ENCODE results near the gene SPEG. TPM values are rescaled to one million over a fixed set of nuclear protein-coding genes. Genes with fewer than 3 reads are reported as not detected.

Gene SPEG
- total RNA-seq, 3 donors from 2014 or later (not counting 1 experiment from before 2014, with no cell fraction given) = 0.35 to 1.5 (median 1.2) TPM

DNA sequence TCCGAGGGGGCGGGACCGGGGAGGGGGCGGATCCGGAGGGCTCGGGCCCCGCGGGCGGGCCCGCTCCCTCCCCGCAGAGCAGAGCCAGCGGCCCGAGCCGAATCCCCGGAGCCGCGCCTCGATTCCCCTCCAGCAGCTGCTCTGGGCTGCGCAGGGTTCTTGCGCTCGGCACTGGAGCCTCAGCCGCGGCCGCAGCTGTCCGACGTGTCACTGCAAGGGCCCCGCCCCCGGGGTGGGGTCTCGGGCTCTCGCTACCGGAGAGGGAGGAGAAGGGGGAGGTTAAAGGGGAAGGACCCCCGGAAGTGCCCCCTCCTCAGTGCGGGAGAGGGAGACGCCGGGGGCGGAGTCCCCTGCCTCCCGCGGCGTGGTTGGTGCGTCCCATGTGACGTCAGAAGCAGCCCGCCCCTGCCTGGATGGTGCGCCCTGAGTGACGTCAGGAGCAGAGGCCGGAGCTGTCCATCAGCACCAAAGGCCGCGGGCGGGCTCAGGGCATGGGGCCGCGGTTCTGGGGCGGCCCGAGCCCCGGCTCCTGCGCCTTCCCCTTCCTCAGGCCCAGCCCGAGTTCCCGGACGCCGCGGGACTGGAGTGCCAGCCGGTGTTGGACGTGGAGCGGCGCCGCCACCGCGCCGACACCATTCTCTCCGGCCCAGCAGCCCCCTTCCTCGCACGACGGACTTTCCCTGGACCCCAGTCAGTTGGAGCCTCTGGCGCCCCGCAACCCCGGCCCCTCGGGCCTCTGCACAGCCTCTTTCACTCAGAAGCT is 109.1 kb downstream of the SPEG start, which contains the start of the genes CHPF and TMEM198:
Gene CHPF, minus strand, starts transcription at position 214 of the 763 bp plus-strand sequence. CDS start 271 bp downstream, outside the sequence.
Gene TMEM198, plus strand, starts transcription at position 433 of the 763 bp plus-strand sequence. CDS start 700 bp downstream, outside the sequence.
- Mint-ChIP-seq H3K4me1 (peaks cover 30 to 31% of the 10 kb centered on the region in 2 donors), H3K4me3 (peak within 1 kb of the TSS; percentile 90), H3K36me3 (no peaks in the 10 kb centered on the region), H3K27ac (peak within 1 kb of the TSS; percentile 84 to 85), H3K27me3 (ENCODE audit: low read depth in 2 of 2) (peaks cover 6 to 25% of the 10 kb centered on the region in 2 donors), H3K9me3 (no peaks in the 10 kb centered on the region)
- H3K27ac ChIP-seq (ENCODE audit: low read length) = peak within 1 kb of the TSS; percentile 86
- under 1% methylated on average over 75 of the region's 75 CpGs for WGBS (ENCODE audit: insufficient coverage)
- intact Hi-C loops (cut with micrococcal nuclease) = loop anchor here (1.0 kb wide), 1 partner anchor 9 kb away; no protein-coding TSS in a partner anchor
- ATAC-seq (peak; percentile 79 to 91 (median 83)), DNase-seq (peak; percentile 89 to 95)
- TF ChIP-seq, protein P1, sequence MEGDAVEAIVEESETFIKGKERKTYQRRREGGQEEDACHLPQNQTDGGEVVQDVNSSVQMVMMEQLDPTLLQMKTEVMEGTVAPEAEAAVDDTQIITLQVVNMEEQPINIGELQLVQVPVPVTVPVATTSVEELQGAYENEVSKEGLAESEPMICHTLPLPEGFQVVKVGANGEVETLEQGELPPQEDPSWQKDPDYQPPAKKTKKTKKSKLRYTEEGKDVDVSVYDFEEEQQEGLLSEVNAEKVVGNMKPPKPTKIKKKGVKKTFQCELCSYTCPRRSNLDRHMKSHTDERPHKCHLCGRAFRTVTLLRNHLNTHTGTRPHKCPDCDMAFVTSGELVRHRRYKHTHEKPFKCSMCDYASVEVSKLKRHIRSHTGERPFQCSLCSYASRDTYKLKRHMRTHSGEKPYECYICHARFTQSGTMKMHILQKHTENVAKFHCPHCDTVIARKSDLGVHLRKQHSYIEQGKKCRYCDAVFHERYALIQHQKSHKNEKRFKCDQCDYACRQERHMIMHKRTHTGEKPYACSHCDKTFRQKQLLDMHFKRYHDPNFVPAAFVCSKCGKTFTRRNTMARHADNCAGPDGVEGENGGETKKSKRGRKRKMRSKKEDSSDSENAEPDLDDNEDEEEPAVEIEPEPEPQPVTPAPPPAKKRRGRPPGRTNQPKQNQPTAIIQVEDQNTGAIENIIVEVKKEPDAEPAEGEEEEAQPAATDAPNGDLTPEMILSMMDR (IDR thresholded peaks at IDR 0.05) = no peak
- peak within 1 kb of the TSS; percentile 64 for H3K4me3 ChIP-seq (ENCODE audit: low read length)
- H3K27me3 ChIP-seq (ENCODE audit: control insufficient read depth, insufficient read depth, low read length) = no peaks in the 10 kb centered on the region
- H3K9me3 ChIP-seq (ENCODE audit: control insufficient read depth, insufficient read depth, low read length) = no peaks in the 10 kb centered on the region
- H3K36me3 ChIP-seq (ENCODE audit: control insufficient read depth, insufficient read depth, low read length) = no peaks in the 10 kb centered on the region
- peaks cover 29% of the 10 kb centered on the region for H3K4me1 ChIP-seq (ENCODE audit: control insufficient read depth, insufficient read depth, low read length)

DNA sequence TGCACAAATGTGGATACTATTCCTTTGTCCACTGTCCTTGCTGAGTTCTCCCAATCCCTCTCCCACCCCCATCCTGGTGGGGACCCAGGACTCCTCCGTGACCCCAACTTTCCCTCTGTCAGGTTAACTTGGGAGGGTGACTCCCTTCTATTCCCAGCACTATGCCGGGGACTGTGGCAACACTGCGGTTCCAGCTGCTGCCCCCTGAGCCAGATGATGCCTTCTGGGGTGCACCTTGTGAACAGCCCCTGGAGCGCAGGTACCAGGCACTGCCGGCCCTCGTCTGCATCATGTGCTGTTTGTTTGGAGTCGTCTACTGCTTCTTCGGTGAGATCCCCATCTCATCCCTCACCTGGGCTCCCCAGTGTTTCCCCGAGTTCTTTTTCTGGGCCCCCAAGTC is 109.9 kb downstream of the SPEG start:
- H3K27me3 ChIP-seq (ENCODE audit: control insufficient read depth, insufficient read depth, low read length) = no peaks in the 10 kb centered on the region

DNA sequence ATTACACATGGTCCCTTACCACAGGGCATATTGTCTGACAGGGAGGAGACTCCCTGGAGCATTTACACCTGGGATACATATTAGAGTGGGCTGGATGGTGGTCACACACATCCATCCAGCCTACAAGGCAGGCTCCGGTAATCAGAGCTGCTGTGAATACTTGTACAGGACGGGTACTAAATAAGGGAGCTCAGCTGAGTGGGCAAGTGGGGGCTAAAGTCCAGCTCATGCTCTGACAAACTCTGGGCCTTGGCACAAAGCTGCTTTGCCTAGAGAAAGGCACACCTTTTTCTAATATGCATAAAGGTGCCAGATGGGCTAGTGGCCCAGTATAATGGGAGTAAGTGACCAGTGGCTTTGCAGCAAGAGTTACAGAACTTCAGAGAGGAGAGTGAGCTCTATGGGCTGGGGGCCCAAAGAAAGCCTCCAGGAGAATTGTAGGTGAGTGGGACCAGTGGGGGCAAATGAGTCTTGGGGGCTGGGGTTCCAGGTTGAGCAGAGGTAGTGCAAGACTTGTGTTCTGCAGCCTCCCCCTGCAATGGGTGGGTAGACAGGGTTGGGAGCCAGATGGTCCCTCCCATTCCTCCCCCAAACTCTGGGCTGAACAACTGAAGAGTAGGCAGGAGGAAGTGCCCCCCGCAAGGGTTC is 110.8 kb downstream of the SPEG start:
- Mint-ChIP-seq H3K27ac (peak overlapping the region in 1 of 2 donors; percentile 84), H3K4me1 (peaks cover 30% of the 10 kb centered on the region in 2 donors), H3K9me3 (no peaks in the 10 kb centered on the region), H3K27me3 (ENCODE audit: low read depth in 2 of 2) (peaks cover 6 to 29% of the 10 kb centered on the region in 2 donors), H3K36me3 (no peaks in the 10 kb centered on the region), H3K4me3 (peak overlapping the region; percentile 85)
- Histone ChIP-seq H3K36me3 (ENCODE audit: control insufficient read depth, insufficient read depth, low read length) (no peaks in the 10 kb centered on the region), H3K9me3 (ENCODE audit: control insufficient read depth, insufficient read depth, low read length) (no peaks in the 10 kb centered on the region), H3K27me3 (ENCODE audit: control insufficient read depth, insufficient read depth, low read length) (no peaks in the 10 kb centered on the region), H3K27ac (ENCODE audit: low read length) (no peak overlapping the region), H3K4me3 (ENCODE audit: low read length) (no peak overlapping the region), H3K4me1 (ENCODE audit: control insufficient read depth, insufficient read depth, low read length) (peaks cover 29% of the 10 kb centered on the region)
- ATAC-seq (no peak), DNase-seq (no peak)
- intact Hi-C loops (cut with micrococcal nuclease) = no loop called here
- 89% methylated on average over 3 of the region's 3 CpGs for WGBS (ENCODE audit: insufficient coverage)
- TF ChIP-seq, protein P1 (IDR thresholded peaks at IDR 0.05) = no peak

More for the DNA sequence above, 109.9 kb downstream of the SPEG start:
- Mint-ChIP-seq H3K36me3 (no peaks in the 10 kb centered on the region), H3K4me3 (peak overlapping the region; percentile 85), H3K27ac (peak overlapping the region; percentile 84 to 85), H3K4me1 (peaks cover 30% of the 10 kb centered on the region in 2 donors), H3K9me3 (no peaks in the 10 kb centered on the region), H3K27me3 (ENCODE audit: low read depth in 2 of 2) (peaks cover 6 to 29% of the 10 kb centered on the region in 2 donors)
- intact Hi-C loops (cut with micrococcal nuclease) = loop anchor here (1.0 kb wide), 1 partner anchor 8 kb away; no protein-coding TSS in a partner anchor
- Histone ChIP-seq H3K27ac (ENCODE audit: low read length) (no peak overlapping the region), H3K4me1 (ENCODE audit: control insufficient read depth, insufficient read depth, low read length) (peaks cover 29% of the 10 kb centered on the region), H3K4me3 (ENCODE audit: low read length) (no peak overlapping the region), H3K9me3 (ENCODE audit: control insufficient read depth, insufficient read depth, low read length) (no peaks in the 10 kb centered on the region), H3K36me3 (ENCODE audit: control insufficient read depth, insufficient read depth, low read length) (no peaks in the 10 kb centered on the region)
- DNase-seq (no peak), ATAC-seq (no peak)
- TF ChIP-seq, protein P1 (IDR thresholded peaks at IDR 0.05) = no peak
- 46% methylated on average over 9 of the region's 9 CpGs for WGBS (ENCODE audit: insufficient coverage)
